ENCODE measurements around the gene POU3F3.

- TF ChIP-seq CTCF (IDR thresholded peaks at IDR 0.05): no peak
- TF ChIP-seq POLR2A (IDR thresholded peaks at IDR 0.05): no peak
These were observed 8.4 kb downstream of the POU3F3 start for GRCh38 chr2:104862058-104862941.
